8988T (cell line): ENCODE measurements around the gene SLC15A1.

ENCODE experiments used
- DNase-seq: peaks from one replicate; pipeline ENCODE4 v3.0.0; 2011

The SLC15A1 gene, protein sequence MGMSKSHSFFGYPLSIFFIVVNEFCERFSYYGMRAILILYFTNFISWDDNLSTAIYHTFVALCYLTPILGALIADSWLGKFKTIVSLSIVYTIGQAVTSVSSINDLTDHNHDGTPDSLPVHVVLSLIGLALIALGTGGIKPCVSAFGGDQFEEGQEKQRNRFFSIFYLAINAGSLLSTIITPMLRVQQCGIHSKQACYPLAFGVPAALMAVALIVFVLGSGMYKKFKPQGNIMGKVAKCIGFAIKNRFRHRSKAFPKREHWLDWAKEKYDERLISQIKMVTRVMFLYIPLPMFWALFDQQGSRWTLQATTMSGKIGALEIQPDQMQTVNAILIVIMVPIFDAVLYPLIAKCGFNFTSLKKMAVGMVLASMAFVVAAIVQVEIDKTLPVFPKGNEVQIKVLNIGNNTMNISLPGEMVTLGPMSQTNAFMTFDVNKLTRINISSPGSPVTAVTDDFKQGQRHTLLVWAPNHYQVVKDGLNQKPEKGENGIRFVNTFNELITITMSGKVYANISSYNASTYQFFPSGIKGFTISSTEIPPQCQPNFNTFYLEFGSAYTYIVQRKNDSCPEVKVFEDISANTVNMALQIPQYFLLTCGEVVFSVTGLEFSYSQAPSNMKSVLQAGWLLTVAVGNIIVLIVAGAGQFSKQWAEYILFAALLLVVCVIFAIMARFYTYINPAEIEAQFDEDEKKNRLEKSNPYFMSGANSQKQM

DNA sequence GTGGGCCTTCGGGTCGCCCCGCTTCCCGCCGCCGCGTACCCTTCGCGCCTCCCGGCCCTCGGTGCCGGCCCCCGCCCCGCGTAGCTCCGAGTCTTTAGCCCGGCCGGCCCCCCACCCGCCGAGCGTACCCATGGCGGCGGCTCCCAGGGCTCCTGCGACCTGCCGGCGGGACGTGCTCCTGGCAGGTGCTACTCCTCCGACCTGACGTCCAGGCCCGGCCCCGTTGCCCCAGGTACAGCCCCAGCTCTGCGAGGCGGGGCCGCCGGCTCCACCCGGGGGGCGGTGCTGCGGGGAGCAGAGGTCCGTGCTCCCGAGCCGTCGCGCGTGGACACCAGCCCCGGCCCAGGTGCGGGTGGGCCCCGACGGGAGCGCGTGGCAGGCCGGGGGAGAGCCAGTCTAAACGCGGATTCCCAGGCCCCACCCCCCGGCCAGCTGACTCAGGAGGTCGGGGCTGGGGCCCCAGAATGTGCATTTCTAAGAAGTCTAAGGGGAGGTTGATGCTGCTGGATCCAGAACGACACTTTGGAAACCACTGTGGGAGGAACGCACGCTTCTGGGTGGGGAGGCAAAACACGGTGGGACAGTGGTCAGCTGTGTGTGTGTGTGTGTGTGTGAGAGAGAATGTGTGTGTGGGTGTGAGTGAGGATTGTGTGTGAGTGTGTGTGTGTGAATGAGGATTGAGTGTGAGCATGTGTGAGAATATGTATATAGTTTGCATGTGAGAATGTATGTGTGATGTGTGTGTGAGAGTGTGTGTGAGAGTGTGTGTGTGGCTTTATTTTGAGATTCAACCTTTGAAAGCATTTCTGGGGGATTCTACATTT is at the start of gene SLC15A1:
SLC15A1 (minus strand) TSS at position 206 of the 824 bp plus-strand sequence; CDS start at position 132, 74 bp downstream.
- DNase-seq, result no peak

DNA sequence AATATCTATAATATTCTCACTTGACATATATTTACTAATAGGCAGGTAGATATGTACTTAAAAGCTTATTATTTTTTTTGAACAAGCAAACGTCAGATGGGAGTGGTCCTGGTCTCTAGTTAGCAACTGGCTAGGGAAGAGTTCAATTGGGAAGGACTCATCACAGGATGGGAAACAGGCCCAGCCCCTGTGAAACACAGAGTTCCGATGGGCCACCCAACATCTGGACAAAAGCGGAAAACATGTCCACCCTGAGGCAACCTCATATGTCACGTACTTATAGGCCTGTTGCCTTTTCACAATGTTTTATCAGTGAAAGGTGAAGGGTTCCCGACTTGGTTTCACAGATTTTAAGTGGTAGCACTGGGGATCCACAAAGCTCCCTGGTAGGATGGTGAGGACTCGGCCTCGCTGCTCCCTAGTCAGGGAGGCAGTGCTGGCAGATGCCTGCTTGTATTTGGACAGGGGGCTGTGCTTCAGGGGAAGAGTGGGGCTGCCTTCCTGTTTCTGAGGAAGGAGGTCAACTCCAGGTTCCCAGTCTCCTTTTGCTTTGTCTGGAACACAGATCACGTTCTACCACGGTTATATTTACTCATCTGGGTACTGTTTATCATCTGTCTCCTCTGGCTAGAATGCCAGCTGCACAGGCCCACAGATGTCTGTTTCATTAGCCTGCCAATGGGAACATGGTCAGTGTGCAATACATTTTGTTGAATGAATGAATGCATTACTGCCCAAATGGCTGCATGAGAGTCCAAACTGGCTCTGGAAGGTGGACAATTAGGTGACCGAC is 49.4 kb upstream of the SLC15A1 start:
- DNase-seq, result no peak

DNA sequence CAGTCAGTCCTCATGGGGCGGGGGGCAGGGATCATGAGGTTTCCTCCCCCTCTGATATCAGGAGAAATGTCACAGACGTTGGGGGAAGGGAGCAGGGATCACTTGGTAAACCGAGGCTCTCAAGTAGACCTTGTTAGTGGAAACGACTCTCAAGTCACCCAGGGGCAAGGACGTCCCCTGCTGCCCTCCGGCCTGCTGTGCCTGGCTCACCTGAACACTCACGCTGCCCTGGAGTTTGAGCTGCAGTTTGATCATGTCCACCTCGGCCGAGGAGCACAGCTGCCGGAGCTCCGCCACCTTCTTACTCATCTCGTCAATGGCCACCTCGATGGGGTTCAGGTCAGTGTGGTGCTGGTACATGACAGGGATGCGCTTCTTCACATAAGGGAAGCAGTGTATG is 47.6 kb upstream of the SLC15A1 start:
- no peak for DNase-seq

DNA sequence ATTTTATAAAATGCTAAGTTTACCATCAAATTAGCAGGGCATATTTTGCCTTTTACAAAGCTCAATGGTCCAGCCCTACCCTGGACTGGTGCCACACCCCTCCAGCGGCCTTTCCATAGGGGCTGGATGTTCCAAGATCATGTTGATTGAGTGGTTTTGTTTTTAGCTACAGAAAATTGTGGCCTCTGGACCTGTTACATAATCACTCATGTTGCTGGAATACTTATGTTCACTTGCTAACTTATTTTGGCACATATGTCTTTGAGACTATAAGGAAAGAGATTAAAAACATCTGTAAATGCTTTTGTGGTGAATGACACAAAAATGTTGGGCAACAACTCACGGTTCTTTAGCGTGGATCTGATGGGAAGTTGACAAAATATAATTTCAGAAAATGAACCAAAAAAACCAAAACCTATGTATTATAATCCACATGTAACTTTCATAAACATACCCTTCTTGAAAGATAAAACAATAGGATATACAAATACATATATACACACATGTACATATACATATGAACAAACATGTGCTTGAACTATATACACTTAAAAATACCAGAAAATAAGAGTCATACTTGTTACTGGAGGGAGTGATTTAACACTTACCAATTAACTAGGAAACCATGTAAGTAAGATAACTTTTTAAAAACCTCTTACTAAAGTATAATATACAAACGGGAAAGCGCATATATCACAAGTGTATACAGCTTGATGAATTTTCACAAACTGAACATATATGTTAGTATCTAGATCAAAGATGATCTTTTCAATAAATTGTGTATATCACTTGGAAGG is 46.6 kb upstream of the SLC15A1 start:
- DNase-seq, result no peak

DNA sequence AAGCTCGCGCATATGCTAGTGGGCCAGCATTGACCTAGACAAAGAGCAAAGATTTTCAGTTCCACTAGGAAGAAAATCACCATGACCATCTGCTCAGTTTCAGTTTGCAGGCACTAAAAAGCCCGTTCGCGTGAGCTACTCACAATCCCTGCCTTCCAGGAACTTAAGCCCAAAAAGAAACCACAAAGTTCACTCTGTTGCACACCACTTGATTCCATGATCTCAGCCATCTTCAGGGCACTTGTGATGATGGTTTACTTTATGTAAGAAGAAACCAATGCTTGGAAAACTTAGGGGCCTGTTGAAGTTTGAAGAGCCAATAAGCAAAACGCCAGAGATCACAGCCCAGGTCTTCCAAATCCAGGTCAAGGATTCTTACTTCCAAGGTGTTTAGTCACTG is 45.0 kb upstream of the SLC15A1 start:
- no peak for DNase-seq

DNA sequence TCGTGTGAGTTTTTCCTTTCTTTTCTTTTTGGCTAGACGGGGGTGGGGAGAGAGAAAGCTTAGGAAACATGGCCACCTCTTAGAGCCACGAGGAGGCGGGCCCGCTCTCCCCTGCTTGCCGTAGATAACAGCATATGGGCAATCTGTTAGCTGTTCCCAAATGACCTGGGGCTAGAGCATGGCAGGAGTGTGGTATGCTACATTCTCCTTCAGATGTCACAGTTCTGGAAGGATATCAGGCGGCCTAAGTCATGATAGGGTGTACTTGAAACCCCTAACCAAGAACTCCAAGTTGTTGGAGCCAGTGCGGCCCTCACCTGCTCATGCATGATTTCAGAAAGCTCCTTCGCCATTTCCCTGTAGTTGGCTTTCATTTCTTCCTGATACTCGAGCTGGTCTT is 44.3 kb upstream of the SLC15A1 start:
- DNase-seq, result no peak

DNA sequence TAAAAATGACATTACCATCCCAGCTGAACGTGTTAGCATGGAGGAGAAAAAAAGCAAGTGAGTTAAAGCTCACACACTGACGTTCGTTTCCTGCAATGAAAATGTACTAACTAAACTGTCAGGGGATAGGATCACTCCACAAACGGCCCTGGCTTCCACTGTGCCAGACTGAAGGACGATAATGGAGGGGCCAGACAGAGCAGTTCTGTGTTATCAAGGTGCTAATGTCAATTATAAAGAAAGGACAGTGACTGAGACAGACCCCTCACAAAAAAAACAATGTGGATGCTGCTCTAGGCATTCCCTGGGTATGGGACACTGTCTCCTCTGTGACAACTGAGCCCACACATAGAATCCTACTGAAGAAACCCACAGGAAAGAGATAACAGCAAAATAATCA is 43.7 kb upstream of the SLC15A1 start:
- DNase-seq, result no peak

DNA sequence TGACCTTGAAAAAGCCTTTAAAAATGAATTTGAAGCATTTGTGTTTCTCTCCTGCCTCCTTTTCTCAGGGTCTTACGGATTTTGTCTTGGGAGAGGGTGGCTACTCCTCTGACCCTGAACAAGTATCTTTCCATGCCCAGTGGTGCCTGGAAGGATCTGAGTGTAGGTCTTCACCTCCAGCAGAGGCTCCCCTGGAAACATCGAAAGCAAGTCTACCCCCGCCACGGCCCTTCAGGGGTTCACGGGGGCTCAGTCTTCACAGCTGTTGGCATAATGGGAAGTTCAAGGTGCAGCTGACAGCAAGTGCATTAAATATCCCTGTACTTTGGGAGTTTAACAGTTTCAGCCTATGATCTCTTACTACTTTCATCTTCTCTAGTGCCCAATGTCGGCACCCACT is 42.7 kb upstream of the SLC15A1 start:
- no peak for DNase-seq

DNA sequence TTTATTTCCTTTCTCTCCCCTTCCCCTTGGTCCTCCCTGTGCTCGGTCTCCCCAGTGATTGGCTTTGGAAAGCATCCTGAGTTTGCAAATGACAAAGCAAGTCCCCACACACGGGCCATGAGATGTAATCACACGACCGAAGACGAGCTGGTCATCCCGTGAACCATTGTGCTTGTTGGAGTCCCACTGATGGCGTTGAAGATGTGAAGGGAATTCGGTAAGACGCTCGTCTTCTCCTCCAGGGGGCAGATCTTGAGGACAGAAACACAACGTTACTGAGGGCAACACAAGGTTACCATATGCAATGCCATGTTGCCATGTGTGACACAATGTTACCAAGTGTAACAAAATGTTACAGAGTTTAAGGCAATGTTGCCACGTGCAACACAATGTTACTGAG is 42.0 kb upstream of the SLC15A1 start:
- no peak for DNase-seq

DNA sequence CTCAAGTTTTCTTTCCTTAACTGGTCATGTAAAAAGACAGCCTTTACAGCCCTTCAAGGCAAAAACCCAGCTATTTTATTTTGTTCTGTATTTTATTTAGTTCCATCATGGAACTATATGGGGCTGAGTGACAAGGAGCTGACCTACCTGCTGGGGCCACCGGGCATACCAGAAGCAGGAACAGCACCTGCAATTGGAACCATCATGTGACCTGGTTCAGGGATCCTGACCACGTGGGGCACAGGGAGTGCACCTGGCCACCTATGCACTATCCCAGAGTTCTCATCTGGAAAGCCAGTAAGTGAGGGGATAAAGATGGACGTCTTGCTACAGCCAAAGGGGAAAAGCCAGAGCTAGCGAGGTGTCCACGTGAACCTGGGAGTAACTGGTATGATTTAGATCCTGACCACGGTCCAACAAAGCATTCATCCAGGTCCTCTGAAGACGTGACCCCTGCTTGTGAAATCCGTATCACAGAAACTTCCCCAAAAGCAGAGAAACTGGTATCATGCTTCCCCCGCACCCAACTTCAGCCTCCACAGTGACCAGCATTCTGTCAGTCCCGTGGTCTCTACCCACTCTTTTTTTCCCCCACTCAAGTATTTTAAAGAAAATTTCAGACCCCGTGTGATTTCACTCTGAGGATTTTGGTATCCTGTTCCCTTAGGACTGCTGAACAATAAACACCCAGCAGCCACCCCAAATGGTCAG is 40.5 kb upstream of the SLC15A1 start:
- DNase-seq, result no peak

DNA sequence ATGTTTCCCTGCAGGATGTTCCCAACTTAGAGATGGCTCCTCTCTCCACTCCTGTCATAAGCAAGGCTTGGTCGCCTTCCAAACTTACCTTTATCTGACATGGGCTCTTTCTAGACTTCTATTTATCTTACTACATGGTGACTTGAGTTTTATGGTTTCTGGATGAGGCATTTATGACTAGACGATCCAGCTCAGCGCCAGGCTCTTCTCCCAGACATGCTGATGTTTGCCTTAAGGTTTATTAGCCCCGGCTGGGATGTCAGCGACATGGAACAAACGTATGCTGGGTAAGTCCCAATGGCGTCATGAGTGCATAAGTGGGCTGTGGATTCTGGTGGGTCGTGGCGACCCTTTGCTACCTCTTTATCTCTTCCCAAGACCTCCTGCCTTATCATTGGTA is 39.8 kb upstream of the SLC15A1 start:
- DNase-seq, result no peak

DNA sequence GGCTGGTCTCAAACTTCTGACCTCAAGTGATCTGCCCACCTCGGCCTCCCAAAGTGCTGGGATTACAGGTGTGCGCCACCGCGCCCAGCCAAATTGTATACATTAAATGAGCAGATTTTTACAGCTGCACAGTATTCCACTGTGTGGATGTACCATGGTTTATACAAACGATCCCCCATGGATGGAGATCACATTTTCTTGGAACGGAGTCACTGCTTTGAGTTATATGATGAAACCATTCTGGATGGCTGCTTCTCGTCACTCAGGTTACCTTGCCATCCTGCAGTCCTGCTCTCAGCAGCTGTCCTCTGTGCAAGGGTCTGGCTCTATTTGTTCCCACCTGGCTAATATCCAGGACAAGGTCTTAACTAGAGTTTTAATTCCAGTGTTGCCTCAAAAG is 39.1 kb upstream of the SLC15A1 start:
- DNase-seq, result no peak

DNA sequence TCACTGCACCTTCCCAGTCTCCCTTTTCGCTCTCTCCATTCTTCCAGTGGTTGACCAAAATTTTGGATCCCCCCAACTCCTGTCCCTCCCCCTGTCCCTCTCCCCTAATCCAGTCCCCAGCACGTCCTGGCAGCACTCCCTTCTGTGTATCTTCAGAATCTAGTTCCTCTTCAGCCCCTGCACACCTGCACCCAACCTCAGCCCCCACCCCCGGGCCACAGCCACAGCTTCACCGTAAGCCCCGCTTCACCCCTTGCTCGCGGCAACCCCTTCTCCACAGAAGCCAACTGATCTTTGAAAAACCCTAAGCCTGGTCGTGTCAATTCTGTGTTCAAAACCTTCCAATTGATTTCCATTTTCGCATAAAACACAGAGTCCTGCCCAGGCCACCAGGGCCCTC is 35.5 kb upstream of the SLC15A1 start:
- DNase-seq, result no peak

DNA sequence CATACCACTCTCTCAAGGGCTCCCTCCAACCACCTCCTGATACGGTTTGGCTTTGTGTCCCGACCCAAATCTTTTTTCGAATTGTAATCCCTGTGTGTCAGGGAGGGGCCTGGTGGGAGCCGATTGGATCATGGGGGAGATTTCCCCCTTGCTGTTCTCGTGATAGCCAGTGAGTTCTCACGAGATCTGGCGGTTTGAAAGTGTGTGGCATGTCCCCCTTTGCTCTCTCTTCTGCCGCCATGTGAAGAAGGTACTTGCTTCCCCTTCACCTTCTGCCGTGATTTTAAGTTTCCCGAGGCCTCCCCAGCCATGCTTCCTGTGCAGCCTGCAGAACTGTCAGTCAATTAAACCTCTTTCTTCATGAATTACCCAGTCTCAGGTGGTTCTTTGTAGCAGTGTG is 34.7 kb upstream of the SLC15A1 start:
- no peak for DNase-seq

DNA sequence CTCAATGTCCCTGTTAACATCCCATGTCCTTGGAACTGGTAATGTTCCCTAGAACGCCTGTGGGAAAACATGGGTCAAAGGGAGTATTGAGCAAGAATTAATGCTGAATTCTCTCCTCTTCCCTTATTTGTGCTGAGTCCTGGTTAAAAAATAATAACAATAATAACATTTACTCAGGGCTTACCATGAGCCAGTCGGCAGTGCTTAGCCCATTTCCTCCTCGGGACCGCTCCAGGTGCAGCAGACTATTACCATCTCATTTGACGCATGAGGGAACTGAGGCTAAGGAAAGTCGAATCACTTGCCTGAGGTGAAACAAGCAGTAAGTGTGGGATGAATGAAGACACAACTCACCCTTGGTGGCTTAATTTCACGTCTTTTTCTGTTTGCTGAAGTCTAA is 33.6 kb upstream of the SLC15A1 start:
- DNase-seq, result no peak

DNA sequence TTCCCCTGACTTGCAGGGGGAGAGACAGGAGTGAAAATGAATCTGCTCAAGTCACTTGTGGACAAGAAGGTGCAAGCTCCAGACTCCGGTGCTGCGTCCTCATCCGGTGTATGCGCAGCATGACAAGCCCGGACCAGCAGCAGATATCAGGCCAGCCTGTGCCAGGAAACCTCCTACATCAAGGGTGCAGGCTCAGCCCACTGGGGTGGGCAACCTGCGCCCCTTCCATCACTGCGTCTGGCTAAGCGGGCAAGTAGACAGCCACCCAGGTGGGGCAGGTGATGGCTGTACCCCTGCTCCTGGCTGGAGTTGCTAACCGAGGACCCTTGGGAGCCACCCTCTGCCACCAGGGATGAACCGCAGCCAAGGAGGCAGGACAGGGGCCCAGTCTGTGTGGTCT is 32.9 kb upstream of the SLC15A1 start:
- no peak for DNase-seq

DNA sequence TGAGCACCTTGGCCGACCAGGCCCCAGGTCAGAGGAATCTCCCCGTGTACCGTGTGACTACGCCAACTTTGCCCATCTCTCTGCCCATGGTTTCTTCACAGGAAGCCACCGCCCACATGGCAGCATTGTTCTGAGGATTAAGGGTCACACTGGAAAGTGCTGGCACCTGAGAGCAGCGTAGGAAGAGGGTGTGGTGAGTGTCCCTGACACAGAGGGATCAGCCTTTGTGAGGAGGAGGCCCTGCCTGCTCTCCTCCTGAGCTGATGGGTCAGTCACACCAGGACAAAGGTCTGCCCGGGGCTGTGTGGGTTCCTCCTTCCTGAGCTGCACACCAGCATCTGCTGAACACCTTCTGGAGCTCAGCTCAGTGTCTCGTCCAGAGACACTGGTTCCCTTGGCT is 32.2 kb upstream of the SLC15A1 start:
- no peak for DNase-seq

DNA sequence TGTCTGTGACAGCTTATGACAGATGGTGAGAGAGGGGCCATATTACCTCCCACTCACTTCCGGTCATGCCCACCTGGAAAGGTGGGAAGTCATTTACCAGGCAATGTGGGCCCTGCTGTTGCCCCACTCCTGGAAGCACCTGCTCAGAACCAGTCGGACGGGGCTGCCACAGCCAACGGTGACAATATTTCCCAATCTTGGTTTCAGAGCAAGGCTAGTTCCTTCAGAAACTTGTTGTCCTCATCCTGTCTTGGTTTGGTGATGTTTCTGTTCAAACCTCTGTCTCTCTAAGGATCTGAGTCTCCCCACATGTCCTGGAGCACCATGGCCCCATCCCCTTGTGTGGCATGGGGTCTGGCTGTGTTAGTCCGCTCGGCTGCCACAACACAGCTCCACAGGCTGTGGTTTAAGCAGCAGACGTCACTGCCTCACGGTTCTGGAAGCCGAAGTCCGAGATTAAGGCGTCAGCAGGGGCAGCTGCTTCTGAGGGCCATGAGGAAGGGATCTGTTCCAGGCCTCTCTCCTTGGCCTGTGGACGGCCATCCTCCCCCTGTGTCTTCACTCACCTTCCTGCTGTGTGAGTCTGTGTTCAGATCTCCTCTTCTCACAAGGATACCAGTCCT is 31.5 kb upstream of the SLC15A1 start:
- DNase-seq, result no peak

DNA sequence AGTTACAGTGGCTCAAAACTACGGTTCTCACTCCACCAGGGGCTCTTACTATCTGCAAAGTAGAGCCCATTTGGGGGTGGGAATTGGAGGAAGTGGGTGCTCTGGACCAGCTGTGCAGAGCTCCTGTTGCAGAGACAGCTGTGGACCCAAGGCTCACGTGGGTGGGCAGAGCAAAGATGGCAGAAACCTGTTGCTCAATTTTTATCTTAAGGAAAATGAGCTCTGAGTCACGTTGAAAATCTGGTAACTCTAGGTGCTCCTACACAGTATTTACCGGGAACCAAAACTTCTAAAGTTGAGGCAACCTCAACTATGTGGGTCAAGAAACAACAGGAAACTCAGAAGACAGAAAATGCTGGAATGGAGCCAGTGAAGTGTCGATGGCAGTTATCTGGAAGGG is 30.2 kb upstream of the SLC15A1 start:
- DNase-seq, result no peak

DNA sequence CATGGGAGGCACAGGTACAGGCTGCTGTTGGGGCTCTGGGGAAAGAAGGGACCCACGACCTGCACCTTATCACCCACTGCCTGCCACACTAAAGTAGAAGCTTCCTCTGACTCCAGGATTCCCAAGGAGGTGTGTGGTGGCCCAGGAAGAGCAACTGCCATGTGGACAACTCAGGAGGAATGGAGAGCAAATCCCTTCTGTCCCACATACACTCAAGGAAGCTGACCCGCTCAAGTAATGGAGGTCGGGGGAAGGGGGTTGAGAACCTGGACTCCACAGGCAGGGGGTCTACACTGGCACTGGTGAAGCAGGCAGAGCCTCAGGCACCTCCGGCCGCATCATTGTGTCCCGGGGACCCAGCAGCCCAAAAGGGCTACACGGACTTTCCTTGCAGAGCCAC is 29.4 kb upstream of the SLC15A1 start:
- no peak for DNase-seq

DNA sequence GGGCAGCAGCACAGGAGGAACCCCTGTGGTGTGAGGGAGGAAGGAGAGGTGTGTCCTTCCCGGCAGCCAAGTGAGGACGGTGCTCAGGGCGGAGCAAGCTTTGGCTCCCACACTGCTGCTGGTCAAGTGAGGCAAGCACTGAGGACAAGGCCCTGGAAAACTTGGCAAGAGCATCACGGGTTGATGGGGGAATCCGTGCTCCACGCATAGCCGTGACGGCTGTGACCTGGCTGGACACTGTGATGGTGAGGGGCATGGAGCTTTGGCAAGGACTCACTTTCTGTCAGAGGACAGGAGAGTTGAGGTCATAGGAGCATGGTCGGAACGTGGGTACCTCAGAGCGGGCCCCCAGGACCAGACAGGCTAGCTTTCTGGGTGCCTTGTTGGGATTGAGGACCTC is 29.0 kb upstream of the SLC15A1 start:
- DNase-seq, result no peak
